H1 (cell line): ENCODE data around the gene ZBED1. TPM values are rescaled to one million over a fixed set of nuclear protein-coding genes. Genes with fewer than 3 reads are reported as not detected.
A peak's percentile ranks its signal among the peaks of the same experiment; 100 is the strongest.

Source experiments
- CTCF ChIA-PET: fragments of 300-600 bp; sonication (Branson Sonifier 250); formaldehyde crosslinking; loops from one replicate; lab custom pipeline; 2021; ENCODE audit not compliant: partially characterized antibody; lab: Charles Lee
- POLR2A ChIA-PET: fragments of 300-600 bp; sonication (Branson Sonifier 250); formaldehyde crosslinking; loops from one replicate; lab custom pipeline; 2021; ENCODE audit warnings: inconsistent platforms; ENCODE audit not compliant: partially characterized antibody; lab: Charles Lee
- DNase-seq, 2 experiments: peaks; one replicate each; pipeline versions ENCODE4 v3.0.0 to v3.0.0-alpha.2; 2010 to 2022; ENCODE audit warnings: low spot score in 2 of 2, low read depth in 1 of 2, mixed read lengths in 1 of 2
- FAIRE-seq: peaks from 2 replicates; lab custom pipeline; 2011; peaks lifted over from hg19 to GRCh38; lab: Jason Lieb, UNC
- H2AFZ ChIP-seq: 2 replicates; pipeline ENCODE4 v1.8.1; 2012; ENCODE audit warnings: low read length, inconsistent platforms
- H2AK5ac ChIP-seq: 2 replicates; pipeline ENCODE4 v1.6.1; 2013; ENCODE audit warnings: low read depth, low read length
- H2BK120ac ChIP-seq: replicated peaks from 2 replicates; pipeline ENCODE3; 2013; ENCODE audit warnings: low read depth, low read length, inconsistent platforms
- H2BK12ac ChIP-seq: 2 replicates; pipeline ENCODE4 v1.6.1; 2013; ENCODE audit warnings: low read depth, low read length
- H2BK15ac ChIP-seq: 2 replicates; pipeline ENCODE4 v1.6.1; 2013; ENCODE audit warnings: low read length
- H2BK20ac ChIP-seq: 2 replicates; pipeline ENCODE4 v1.6.1; 2013; ENCODE audit warnings: low read length
- H2BK5ac ChIP-seq: 2 replicates; pipeline ENCODE4 v1.6.1; 2013; ENCODE audit warnings: low read depth, low read length
- H3K14ac ChIP-seq: 2 replicates; pipeline ENCODE4 v1.6.1; 2013; ENCODE audit warnings: inconsistent platforms; ENCODE audit not compliant: insufficient read length
- H3K18ac ChIP-seq: 2 replicates; pipeline ENCODE4 v1.6.1; 2013; ENCODE audit warnings: low read length; ENCODE audit errors: extremely low read depth
- H3K23ac ChIP-seq: 2 replicates; pipeline ENCODE4 v1.6.1; 2013; ENCODE audit warnings: inconsistent platforms; ENCODE audit not compliant: insufficient read length
- H3K23me2 ChIP-seq: 2 replicates; pipeline ENCODE4 v1.6.1; 2013; ENCODE audit warnings: low read depth, low read length
- H3K27ac ChIP-seq: 2 replicates; pipeline ENCODE4 v1.6.1; 2011; ENCODE audit warnings: low read depth, low read length, inconsistent platforms
- H3K27me3 ChIP-seq, 4 experiments: replicated peaks in 1 of 4; 1 replicate in 1 of 4; 2 replicates in 3 of 4; pipeline versions ENCODE4 v1.6.1 to v1.8.1; 2011 to 2013; ENCODE audit warnings: low read length in 3 of 4, mild to moderate bottlenecking in 3 of 4, inconsistent platforms in 2 of 4, mixed read lengths in 2 of 4, moderate library complexity in 1 of 4; ENCODE audit not compliant: control insufficient read depth in 3 of 4, insufficient read depth in 3 of 4; ENCODE audit errors: extremely low read depth in 1 of 4
- H3K36me3 ChIP-seq, 4 experiments: 2 replicates each; pipeline versions ENCODE4 v1.6.1 to v1.8.1; 2011 to 2013; ENCODE audit warnings: mild to moderate bottlenecking in 4 of 4, low read length in 3 of 4, moderate library complexity in 2 of 4, control low read depth in 1 of 4, inconsistent platforms in 1 of 4; ENCODE audit not compliant: insufficient read depth in 4 of 4, control insufficient read depth in 2 of 4
- H3K4ac ChIP-seq: replicated peaks from 2 replicates; pipeline ENCODE3; 2013; ENCODE audit warnings: low read length, low read depth, mixed read lengths, inconsistent platforms; ENCODE audit not compliant: insufficient read length
- H3K4me1 ChIP-seq, 4 experiments: replicated peaks in 1 of 4; 1 replicate in 1 of 4; 2 replicates in 3 of 4; pipeline versions ENCODE4 v1.6.1 to v1.8.1; 2011 to 2013; ENCODE audit warnings: low read length in 3 of 4, inconsistent platforms in 2 of 4, mixed read lengths in 1 of 4; ENCODE audit not compliant: insufficient read depth in 4 of 4, control insufficient read depth in 3 of 4
- H3K4me2 ChIP-seq, 2 experiments: 2 replicates each; pipeline versions ENCODE4 v1.6.1 to v1.8.1; 2011 to 2013; ENCODE audit warnings: low read depth in 2 of 2, low read length in 2 of 2, control low read depth in 1 of 2, inconsistent platforms in 1 of 2, mild to moderate bottlenecking in 1 of 2; ENCODE audit not compliant: insufficient read depth in 1 of 2
- H3K4me3 ChIP-seq, 4 experiments: fragments of 200-600, 300-600 bp in 1 of 4; sonication (generic), shearing (Covaris generic), sonication (Bioruptor Twin) in 1 of 4; 2 replicates each; pipeline versions ENCODE4 v1.5.1 to v1.8.1; 2011 to 2016; ENCODE audit warnings: low read length in 4 of 4, low read depth in 3 of 4, control low read depth in 2 of 4, inconsistent platforms in 2 of 4, mild to moderate bottlenecking in 2 of 4, mixed read lengths in 1 of 4, moderate library complexity in 1 of 4; ENCODE audit not compliant: insufficient read depth in 2 of 4; ENCODE audit errors: extremely low read depth in 1 of 4
- H3K56ac ChIP-seq: replicated peaks from 2 replicates; pipeline ENCODE3; 2013; ENCODE audit warnings: low read depth, mild to moderate bottlenecking, mixed read lengths, low read length, inconsistent platforms; ENCODE audit not compliant: insufficient read length
- H3K79me1 ChIP-seq: 2 replicates; pipeline ENCODE4 v1.6.1; 2013; ENCODE audit warnings: low read depth, low read length, control low read depth
- H3K79me2 ChIP-seq, 2 experiments: 2 replicates each; pipeline versions ENCODE4 v1.6.1 to v1.8.1; 2012 to 2013; ENCODE audit warnings: low read length in 2 of 2, mild to moderate bottlenecking in 2 of 2, inconsistent platforms in 1 of 2; ENCODE audit not compliant: insufficient read depth in 2 of 2, control insufficient read depth in 1 of 2
- H3K9ac ChIP-seq, 4 experiments: replicated peaks in 1 of 4; 1 replicate in 1 of 4; 2 replicates in 3 of 4; pipeline versions ENCODE4 v1.6.1 to v1.8.1; 2011 to 2013; ENCODE audit warnings: low read depth in 3 of 4, low read length in 3 of 4, control low read depth in 2 of 4, mild to moderate bottlenecking in 2 of 4, moderate library complexity in 2 of 4, inconsistent platforms in 1 of 4; ENCODE audit errors: extremely low read depth in 1 of 4
- H3K9me3 ChIP-seq, 2 experiments: 2 replicates each; pipeline versions ENCODE4 v1.6.1 to v1.8.1; 2012 to 2013; ENCODE audit warnings: mild to moderate bottlenecking in 2 of 2, moderate library complexity in 2 of 2, control low read depth in 1 of 2, inconsistent platforms in 1 of 2, low read depth in 1 of 2, low read length in 1 of 2, mixed read lengths in 1 of 2; ENCODE audit not compliant: insufficient read depth in 2 of 2
- H4K20me1 ChIP-seq, 2 experiments: replicated peaks in 1 of 2; 2 replicates each; pipeline versions ENCODE3 to v1.8.1; 2011 to 2013; ENCODE audit warnings: inconsistent platforms in 2 of 2, low read length in 2 of 2, mild to moderate bottlenecking in 1 of 2; ENCODE audit not compliant: insufficient read depth in 2 of 2, control insufficient read depth in 1 of 2
- H4K5ac ChIP-seq: 2 replicates; pipeline ENCODE4 v1.6.1; 2013; ENCODE audit warnings: low read length, low read depth, mixed read lengths, inconsistent platforms; ENCODE audit not compliant: insufficient read length
- H4K8ac ChIP-seq: 2 replicates; pipeline ENCODE4 v1.8.0; 2013; ENCODE audit warnings: mild to moderate bottlenecking, moderate library complexity, low read length, inconsistent platforms; ENCODE audit not compliant: insufficient read depth; ENCODE audit errors: extremely low read depth
- H4K91ac ChIP-seq: replicated peaks from 2 replicates; pipeline ENCODE3; 2013; ENCODE audit warnings: low read length, mixed read lengths, inconsistent platforms; ENCODE audit not compliant: insufficient read length
- ASH2L ChIP-seq: fragments of 200-600, 300-600 bp; sonication (generic); IDR thresholded peaks from one replicate; pipeline ENCODE4 v1.7.1; 2017; ENCODE audit warnings: low read length
- HDAC6 ChIP-seq: IDR thresholded peaks from one replicate; pipeline ENCODE4 v1.7.1; 2012; ENCODE audit warnings: low read depth, mild to moderate bottlenecking, inconsistent platforms, low read length, moderate library complexity
- PHF8 ChIP-seq: fragments of 200-600 bp; sonication (generic); conservative IDR thresholded peaks from 2 replicates; pipeline ENCODE4 v1.7.1; 2012; ENCODE audit warnings: low read depth, mild to moderate bottlenecking, inconsistent platforms, low read length, moderate library complexity
- POLR2A ChIP-seq, 2 experiments: IDR thresholded peaks; 1 replicate in 1 of 2; 2 replicates in 1 of 2; pipeline ENCODE4 v1.6.1; 2011; ENCODE audit warnings: low read depth in 2 of 2, low read length in 2 of 2, mild to moderate bottlenecking in 2 of 2; ENCODE audit errors: control extremely low read depth in 1 of 2
- RNF2 ChIP-seq: fragments of 200-900, 300-1000 bp; sonication (generic); IDR thresholded peaks from 2 replicates; pipeline ENCODE4 v1.7.1; 2016; ENCODE audit warnings: borderline replicate concordance, low read depth, mild to moderate bottlenecking, antibody characterized with exemption, low read length; ENCODE audit not compliant: poor library complexity, severe bottlenecking; ENCODE audit errors: missing control alignments
- TAF1 ChIP-seq: IDR thresholded peaks from 2 replicates; pipeline ENCODE4 v1.6.1; 2011; ENCODE audit warnings: mild to moderate bottlenecking, low read depth, low read length
- TAF7 ChIP-seq: optimal IDR thresholded peaks from 2 replicates; pipeline ENCODE3; 2011; ENCODE audit warnings: low read depth, mild to moderate bottlenecking, inconsistent platforms, low read length, moderate library complexity, borderline replicate concordance
- WGBS, 2 experiments: shearing (Covaris generic) in 1 of 2; methylation state at CpG; one replicate each; pipeline versions ENCODE4 v1.1.6 to v1.1.7; 2013 to 2015; ENCODE audit warnings: low lambda C conversion rate in 2 of 2, mixed read lengths in 2 of 2, inconsistent platforms in 1 of 2, low coverage in 1 of 2, missing lambda C conversion rate in 1 of 2; ENCODE audit not compliant: insufficient replicate concordance in 2 of 2, insufficient coverage in 1 of 2, insufficient read length in 1 of 2; ENCODE audit errors: extremely low coverage in 1 of 2, missing lambda C conversion rate in 1 of 2; 5-methylcytosine and 5-hydroxymethylcytosine counted together
- long read RNA-seq, 2 experiments: library from RNA in 1 of 2; library from capped mRNA in 1 of 2; stranded (forward); transcript quantifications; one replicate each; pipeline ENCODE4 v2.0.0, GENCODE V29; 2021; ENCODE audit warnings: inconsistent platforms in 1 of 2
- polyA minus RNA-seq, 3 experiments: library from RNA; depleted of rRNA, polyadenylated mRNA; stranded (reverse); fragments of >200 nt; gene quantifications; 1 replicate in 2 of 3; 2 replicates in 1 of 3; pipeline ENCODE4 v1.2.3, GENCODE V29; 2011
- polyA plus RNA-seq, 7 experiments: library from polyadenylated mRNA; depleted of rRNA in 3 of 7; stranded (reverse) in 5 of 7; unstranded in 2 of 7; fragments of >200 nt in 5 of 7; fragments of 200-250 nt in 2 of 7; gene quantifications; 1 replicate in 5 of 7; 2 replicates in 1 of 7; 4 replicates in 1 of 7; pipeline versions ENCODE4 v1.2.1 to v1.2.3, GENCODE V29; 2011 to 2013; ENCODE audit warnings: missing spikeins in 2 of 7, mixed read lengths in 2 of 7
- total RNA-seq: library from RNA; stranded (reverse); fragmentation: NEBNext Ultra II Directional; extraction: Animal tissue kit (Norgen Biotek cat#: 25700); gene quantifications from 2 replicates; pipeline ENCODE4 v1.2.1, GENCODE V29; 2021
- TF ChIP-seq, protein P1 (sequence below): IDR thresholded peaks from 2 replicates; pipeline ENCODE4 v1.6.1; 2012; ENCODE audit warnings: inconsistent platforms

ZBED1 gene
- total RNA-seq (45.8 and 46.4 TPM in 2 replicates), polyA plus RNA-seq (2011; rRNA removed) (28.5 and 41.4 TPM in 2 replicates), polyA minus RNA-seq (2011; rRNA and poly(A)+ RNA removed) (29.9 and 30.2 TPM in 2 replicates)
- 33.4 TPM for polyA plus RNA-seq (2011; cell fraction: cytosol; rRNA removed)
- 34.7 TPM for polyA plus RNA-seq (2011; cell fraction: nucleus; rRNA removed)
- 23.6 to 30.7 TPM (median 29.1 TPM) in 4 replicates for polyA plus RNA-seq (2012, experiment 1 of 2)
- polyA plus RNA-seq (2012, experiment 2 of 2), result 29.3 TPM
- polyA plus RNA-seq (2013, experiment 1 of 2), result 19.5 TPM
- 17.9 TPM for polyA plus RNA-seq (2013, experiment 2 of 2)
- polyA minus RNA-seq (2011; cell fraction: cytosol; rRNA and poly(A)+ RNA removed), result 40.1 TPM
- polyA minus RNA-seq (2011; cell fraction: nucleus; rRNA and poly(A)+ RNA removed), result 31.7 TPM
- long read RNA-seq, experiment 1, full-length matches to known transcripts, result 1 of 2 reads
- long read RNA-seq, experiment 1, partial matches to known transcripts, result 0 of 2 reads
- long read RNA-seq, experiment 1, other reads (novel, unspliced or antisense), result 1 of 2 reads
- long read RNA-seq, experiment 2, partial matches to known transcripts, result 0 of 3 reads
- long read RNA-seq, experiment 2, other reads (novel, unspliced or antisense), result 3 of 3 reads

DNA sequence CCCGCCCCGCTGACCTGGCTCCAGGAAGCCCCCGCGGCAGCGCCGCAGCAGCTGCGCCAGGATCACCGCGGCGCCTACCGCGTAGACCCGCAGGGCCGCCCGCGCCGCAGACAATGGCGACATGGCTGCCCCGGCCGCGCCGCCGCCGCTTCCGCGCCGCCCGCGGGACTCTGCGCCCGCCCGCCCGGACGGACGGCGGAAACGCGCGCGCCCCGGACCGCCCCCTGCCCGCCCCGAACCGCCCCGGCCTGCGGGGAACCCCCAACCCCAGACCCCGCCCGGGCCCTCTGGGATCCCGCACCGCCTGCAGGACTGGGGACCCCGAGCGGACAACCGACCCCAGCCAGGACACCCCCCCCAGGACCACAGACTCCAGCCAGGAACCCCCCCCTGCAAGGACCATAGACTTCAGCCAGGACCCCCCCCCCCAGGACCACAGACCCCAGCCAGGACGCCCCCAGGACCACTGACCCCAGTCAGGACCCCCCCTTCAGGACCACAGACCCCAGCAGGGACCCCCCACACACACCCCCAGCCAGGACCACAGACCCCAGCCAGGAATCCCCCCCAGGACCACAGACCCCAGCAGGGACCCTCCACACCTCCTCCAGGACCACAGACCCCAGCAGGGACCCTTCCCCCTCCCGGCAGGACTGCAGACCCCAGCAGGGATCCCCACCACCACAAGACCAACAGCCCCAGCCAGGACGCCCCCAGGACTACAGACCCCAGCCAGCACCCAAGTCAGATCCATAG, at the start of gene ZBED1, which contains the start of gene DHRSX:
Gene ZBED1, minus strand, starts transcription at position 174 of the 756 bp plus-strand sequence. CDS start 10,257 bp downstream, outside the sequence.
Gene DHRSX, minus strand, starts transcription at position 174 of the 756 bp plus-strand sequence. Its CDS starts 51 bp downstream, at position 123.
- peak in 1 of 2 experiments; percentile 67 for DNase-seq
- H3K4ac ChIP-seq, result no peak within 1 kb of the TSS
- H2AK5ac ChIP-seq, result no peak within 1 kb of the TSS; the same call in 1 of the 2 replicates
- peak within 1 kb of the TSS; percentile 60; the same call in 1 of the 2 replicates for H3K27ac ChIP-seq
- no peak within 1 kb of the TSS for H3K23ac ChIP-seq
- CTCF ChIA-PET, result no interaction called here
- H3K23me2 ChIP-seq, result peaks cover 4% of the 10 kb centered on the region; the same call in 1 of the 2 replicates
- H3K14ac ChIP-seq, result no peak within 1 kb of the TSS
- H2BK15ac ChIP-seq, result no peak within 1 kb of the TSS
- peak within 1 kb of the TSS; percentile 53 to 77 for H3K4me2 ChIP-seq
- H4K91ac ChIP-seq, result peak within 1 kb of the TSS; percentile 88
- no peak for FAIRE-seq
- H4K8ac ChIP-seq, result peak within 1 kb of the TSS; percentile 89
- H3K79me1 ChIP-seq, result no peaks in the 10 kb centered on the region; the same call in 1 of the 2 replicates
- H2BK5ac ChIP-seq, result peak within 1 kb of the TSS; percentile 44
- POLR2A ChIA-PET, result no interaction called here
- H3K56ac ChIP-seq, result no peak within 1 kb of the TSS
- H3K9me3 ChIP-seq, result no peaks in the 10 kb centered on the region
- H3K18ac ChIP-seq, result no peak within 1 kb of the TSS; the same call in none of the 2 replicates
- no peak within 1 kb of the TSS for H2BK120ac ChIP-seq
- peaks cover 0 to 13% (median 9%) of the 10 kb centered on the region in 4 experiments; a peak in 5 of 7 replicates for H3K4me1 ChIP-seq
- no peak within 1 kb of the TSS for H2BK20ac ChIP-seq
- H3K36me3 ChIP-seq, result peaks cover 0 to 13% (median 0%) of the 10 kb centered on the region in 4 experiments; a peak in 2 of 8 replicates
- H3K9ac ChIP-seq, result peak within 1 kb of the TSS; percentile 48 to 83 (median 68); a peak in 6 of 7 replicates
- H3K79me2 ChIP-seq, result peaks cover 5 to 41% of the 10 kb centered on the region in 2 experiments; a peak in 3 of 4 replicates
- peaks cover 0 to under 1% of the 10 kb centered on the region in 2 experiments for H4K20me1 ChIP-seq
- 0 out of 2 replicates have a peak within 1 kb of the TSS, but pooled peaks have one; percentile 50 for H2BK12ac ChIP-seq
- peak within 1 kb of the TSS; percentile 71 to 96 (median 80) for H3K4me3 ChIP-seq
- H4K5ac ChIP-seq, result peak within 1 kb of the TSS; percentile 28
- H2AFZ ChIP-seq, result no peak within 1 kb of the TSS
- no peaks in the 10 kb centered on the region for H3K27me3 ChIP-seq
- 74% methylated on average over 2 of the region's 57 CpGs; no CpG with 5 or more reads in 1 of the 2 experiments for whole genome bisulfite sequencing, 2 experiments
- TF ChIP-seq HDAC6 (no peak), POLR2A (IDR thresholded peaks at IDR 0.05; ENCODE audit: control extremely low read depth in 1 of 2, low read depth in 2 of 2, low read length in 2 of 2) (peak in 1 of 2 experiments; percentile 66; a peak in 2 of 3 replicates), TAF7 (peak; percentile 35), ASH2L (no peak), TAF1 (0 out of 2 replicates have a peak, but pooled peaks have one; percentile 41), RNF2 (no peak), PHF8 (peak; percentile 60; the same call in 1 of the 2 replicates)
- TF ChIP-seq, protein P1, sequence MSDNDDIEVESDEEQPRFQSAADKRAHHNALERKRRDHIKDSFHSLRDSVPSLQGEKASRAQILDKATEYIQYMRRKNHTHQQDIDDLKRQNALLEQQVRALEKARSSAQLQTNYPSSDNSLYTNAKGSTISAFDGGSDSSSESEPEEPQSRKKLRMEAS, result 0 out of 2 replicates have a peak, but pooled peaks have one; percentile 23
